Nasal cavity respiratory epithelium epithelial cell of viscerocranial mucosa (primary cell): ENCODE measurements around the gene GRAP. TPM values are rescaled to one million over a fixed set of nuclear protein-coding genes. Genes with fewer than 3 reads are reported as not detected.

ENCODE experiments used
- total RNA-seq: library from RNA; depleted of rRNA; stranded (reverse); fragments of >200 nt; gene quantifications from 2 replicates; pipeline ENCODE4 v1.2.3, GENCODE V29; 2014

GRAP gene
- total RNA-seq, result 0.14 TPM in 1 of 2 replicates, not detected in the other

GRCh38 chr17:19046782-19047375 lies at the start of gene GRAP:
Gene GRAP (minus strand): TSS chr17:19046957. CDS start chr17:19046926, 31 bp downstream.

GRCh38 chr17:19004421-19005136 lies 42.2 kb downstream of the GRAP start, which contains the start of gene FAM83G:
Gene FAM83G (minus strand): TSS chr17:19004764. CDS start chr17:19004041, 723 bp downstream.

Other genes starting within 250 kb of the GRAP start
- 46.4 and 50.6 TPM in 2 replicates for gene PRPSAP2, start 188.8 kb downstream of the GRAP start, total RNA-seq
- under 0.01 and 0.07 TPM in 2 replicates for gene SLC5A10, start 94.8 kb downstream of the GRAP start, total RNA-seq
- 60.3 and 66.3 TPM in 2 replicates for gene FAM83G, start 42.2 kb downstream of the GRAP start, total RNA-seq
- gene GRAPL, start 80.6 kb upstream of the GRAP start, total RNA-seq, result not detected in 2 replicates
- 16.7 and 40.2 TPM in 2 replicates for gene EPN2, start 190.4 kb upstream of the GRAP start, total RNA-seq